A549 (cell line): ENCODE measurements around the gene FNBP1L. TPM values are rescaled to one million over a fixed set of nuclear protein-coding genes. Genes with fewer than 3 reads are reported as not detected.

Source experiments
- ATAC-seq, 2 experiments: fragments of 200-7000 bp in 1 of 2; fragments of >200 bp in 1 of 2; cut with Nextera tagmentation in 1 of 2; cut with Tn5 transposase in 1 of 2; 3 replicates each; pipeline versions ENCODE4 v1.8.0 to v1.9.1; 2018 to 2020; ENCODE audit warnings: mild to moderate bottlenecking in 1 of 2, moderate library complexity in 1 of 2
- CTCF ChIA-PET: fragments of 300-600 bp; sonication (Branson Sonifier 250); formaldehyde crosslinking; extraction: SDS; loops from one replicate; lab custom pipeline; 2021; ENCODE audit warnings: antibody characterized with exemption, inconsistent platforms; lab: Yijun Ruan, JAX
- POLR2A ChIA-PET: fragments of 350-600 bp; formaldehyde crosslinking; extraction: SDS; loops from one replicate; lab custom pipeline; 2021; ENCODE audit warnings: antibody characterized with exemption, inconsistent platforms; lab: Yijun Ruan, JAX
- DNase-seq, 2 experiments: peaks; one replicate each; pipeline versions ENCODE4 v3.0.0 to v3.0.0-alpha.2; 2011 to 2016; ENCODE audit warnings: low read depth in 1 of 2, low spot score in 1 of 2
- FAIRE-seq: peaks from 2 replicates; lab custom pipeline; 2011; peaks lifted over from hg19 to GRCh38; lab: Jason Lieb, UNC
- H3K27ac ChIP-seq, 2 experiments: fragments of >200 bp; sonication (Bioruptor Twin); formaldehyde crosslinking; 3 replicates each; pipeline ENCODE4 v1.5.1; 2016 to 2017
- H3K4me1 ChIP-seq: fragments of >200 bp; sonication (Bioruptor Twin); formaldehyde crosslinking; 3 replicates; pipeline ENCODE4 v1.6.1; 2016
- H3K4me2 ChIP-seq: fragments of >200 bp; sonication (Bioruptor Twin); formaldehyde crosslinking; 3 replicates; pipeline ENCODE4 v1.6.1; 2016
- H3K4me3 ChIP-seq: fragments of >200 bp; sonication (Bioruptor Twin); formaldehyde crosslinking; 3 replicates; pipeline ENCODE4 v1.5.1; 2016
- H3K9me3 ChIP-seq: fragments of >200 bp; sonication (Bioruptor Twin); formaldehyde crosslinking; 3 replicates; pipeline ENCODE4 v1.6.1; 2016
- CBX8 ChIP-seq: fragments of 200-600 bp; sonication (generic); IDR thresholded peaks from 2 replicates; pipeline ENCODE4 v1.6.1; 2016
- CEBPB ChIP-seq, 2 experiments: fragments of >200 bp in 1 of 2; sonication (Bioruptor Twin) in 1 of 2; formaldehyde crosslinking in 1 of 2; IDR thresholded peaks; 2 replicates each; pipeline ENCODE4 v1.6.1; 2012 to 2016
- CHD2 ChIP-seq: fragments of 150-350 bp; IDR thresholded peaks from 2 replicates; pipeline ENCODE4 v1.6.1; 2014; ENCODE audit warnings: low read length; ENCODE audit not compliant: partially characterized antibody
- EHMT2 ChIP-seq: fragments of 200-600 bp; sonication (generic); IDR thresholded peaks from 2 replicates; pipeline ENCODE4 v1.6.1; 2016; ENCODE audit warnings: antibody characterized with exemption, low read depth, mild to moderate bottlenecking, moderate library complexity
- EP300 ChIP-seq, 2 experiments: fragments of >200 bp; sonication (Bioruptor Twin); formaldehyde crosslinking; IDR thresholded peaks; 2 replicates in 1 of 2; 3 replicates in 1 of 2; pipeline ENCODE4 v1.6.1; 2016 to 2017
- FOXS1 ChIP-seq: fragments of 250-450 bp; sonication (Bioruptor Pico); IDR thresholded peaks from 2 replicates; pipeline ENCODE4 v1.5.0; 2020; ENCODE audit warnings: mild to moderate bottlenecking, moderate library complexity
- HOXB13 ChIP-seq: fragments of 250-450 bp; sonication (Bioruptor Pico); IDR thresholded peaks from 2 replicates; pipeline ENCODE4 v1.5.0; 2020; ENCODE audit warnings: low read depth, mild to moderate bottlenecking, moderate library complexity
- JUNB ChIP-seq: fragments of >200 bp; sonication (Bioruptor Twin); formaldehyde crosslinking; IDR thresholded peaks from 2 replicates; pipeline ENCODE4 v1.6.1; 2016
- KDM1A ChIP-seq: fragments of 200-600 bp; sonication (generic); IDR thresholded peaks from 2 replicates; pipeline ENCODE4 v1.6.1; 2016; ENCODE audit warnings: low read depth, mild to moderate bottlenecking
- NPAS2 ChIP-seq: fragments of 250-450 bp; sonication (Bioruptor Pico); IDR thresholded peaks from 2 replicates; pipeline ENCODE4 v1.8.0; 2022; ENCODE audit warnings: mild to moderate bottlenecking, moderate library complexity, borderline replicate concordance
- NR3C1 ChIP-seq: fragments of >200 bp; sonication (Bioruptor Twin); formaldehyde crosslinking; IDR thresholded peaks from 3 replicates; pipeline ENCODE4 v1.6.1; 2017
- PHF8 ChIP-seq: fragments of 200-600 bp; sonication (generic); IDR thresholded peaks from 2 replicates; pipeline ENCODE4 v1.6.1; 2016; ENCODE audit warnings: low read depth, mild to moderate bottlenecking, antibody characterized with exemption, moderate library complexity, borderline replicate concordance
- POLR2AphosphoS2 ChIP-seq: conservative IDR thresholded peaks from 2 replicates; pipeline ENCODE4 v1.6.1; 2012; ENCODE audit warnings: low read length, improper control_type of control experiment, inconsistent platforms
- RCOR1 ChIP-seq: fragments of 150-350 bp; IDR thresholded peaks from 2 replicates; pipeline ENCODE4 v1.6.1; 2014; ENCODE audit warnings: antibody characterized with exemption, low read length, low read depth
- RNF2 ChIP-seq: fragments of 200-600 bp; sonication (generic); IDR thresholded peaks from 2 replicates; pipeline ENCODE4 v1.6.1; 2016; ENCODE audit warnings: low read depth, mild to moderate bottlenecking, antibody characterized with exemption, moderate library complexity, borderline replicate concordance
- SREBF2 ChIP-seq: fragments of 450-650 bp; IDR thresholded peaks from 2 replicates; pipeline ENCODE4 v1.6.1; 2014; ENCODE audit warnings: mild to moderate bottlenecking, moderate library complexity
- TP53 ChIP-seq: fragments of 250-450 bp; sonication (Bioruptor Pico); IDR thresholded peaks from 2 replicates; pipeline ENCODE4 v1.5.0; 2021; ENCODE audit warnings: mild to moderate bottlenecking, moderate library complexity
- ZC3H11A ChIP-seq: fragments of 450-650 bp; IDR thresholded peaks from 2 replicates; pipeline ENCODE4 v1.6.1; 2014; ENCODE audit warnings: antibody characterized with exemption, mild to moderate bottlenecking
- WGBS: methylation state at CpG from one replicate; pipeline ENCODE4 v1.1.6; 2017; ENCODE audit errors: missing lambda C conversion rate; 5-methylcytosine and 5-hydroxymethylcytosine counted together
- polyA plus RNA-seq, 4 experiments: library from polyadenylated mRNA; depleted of rRNA in 3 of 4; stranded (reverse); fragments of >200 nt; fragmentation: RNase III in 1 of 4; extraction: RNeasy Plus Mini Kit Qiagen cat#74134 plus additional on column Dnase treatment in 1 of 4; gene quantifications; 2 replicates in 3 of 4; 3 replicates in 1 of 4; pipeline ENCODE4 v1.2.3, GENCODE V29; 2011 to 2017
- TF ChIP-seq, protein P1 (sequence below): fragments of >200 bp; sonication (Bioruptor Twin); formaldehyde crosslinking; IDR thresholded peaks from 3 replicates; pipeline ENCODE4 v1.5.1; 2016
- TF ChIP-seq, protein P2 (sequence below): fragments of 250-450 bp; sonication (Bioruptor Pico); IDR thresholded peaks from 2 replicates; pipeline ENCODE4 v1.5.0; 2020; ENCODE audit warnings: low read depth, mild to moderate bottlenecking, moderate library complexity
- TF ChIP-seq, protein P3 (sequence below): fragments of 200-600 bp; sonication (generic); IDR thresholded peaks from 2 replicates; pipeline ENCODE4 v1.6.1; 2016; ENCODE audit warnings: antibody characterized with exemption, mild to moderate bottlenecking, moderate library complexity
- TF ChIP-seq, protein P4 (sequence below): fragments of >200 bp; sonication (Bioruptor Twin); formaldehyde crosslinking; IDR thresholded peaks from 3 replicates; pipeline ENCODE4 v1.6.1; 2016

Gene FNBP1L
- polyA plus RNA-seq, 2 of the 4 experiments (the other 2 are of a cell fraction) = 19.8 to 42.3 TPM

DNA sequence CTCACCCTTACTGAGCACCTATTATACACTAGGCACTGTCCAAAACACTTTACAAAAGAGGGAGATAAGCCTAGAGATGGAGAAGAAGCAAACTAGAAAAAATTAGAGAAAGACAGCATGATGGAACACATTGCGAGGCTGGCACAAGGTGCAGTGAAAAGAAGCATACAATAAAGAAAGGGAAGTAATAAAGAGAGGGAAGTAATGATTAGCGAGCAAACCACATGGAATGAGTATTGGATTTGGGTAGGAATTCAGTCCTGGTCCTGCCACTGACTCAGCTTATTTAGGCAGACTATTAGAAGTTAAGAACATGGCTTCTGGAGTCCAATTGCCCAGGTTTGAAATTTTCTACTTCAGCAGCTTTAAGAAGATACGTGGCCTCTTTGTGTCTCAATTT is 32.6 kb upstream of the FNBP1L start:
- Histone ChIP-seq H3K4me1 (no peaks in the 10 kb centered on the region), H3K4me2 (no peak overlapping the region), H3K4me3 (no peak overlapping the region), H3K9me3 (no peaks in the 10 kb centered on the region), H3K27ac (no peak overlapping the region)
- FAIRE-seq (no peak), DNase-seq (no peak), ATAC-seq (no peak)
- CTCF ChIA-PET = no interaction called here
- TF ChIP-seq NPAS2 = no peak
- no peak for TF ChIP-seq CBX8
- TF ChIP-seq, protein P1, sequence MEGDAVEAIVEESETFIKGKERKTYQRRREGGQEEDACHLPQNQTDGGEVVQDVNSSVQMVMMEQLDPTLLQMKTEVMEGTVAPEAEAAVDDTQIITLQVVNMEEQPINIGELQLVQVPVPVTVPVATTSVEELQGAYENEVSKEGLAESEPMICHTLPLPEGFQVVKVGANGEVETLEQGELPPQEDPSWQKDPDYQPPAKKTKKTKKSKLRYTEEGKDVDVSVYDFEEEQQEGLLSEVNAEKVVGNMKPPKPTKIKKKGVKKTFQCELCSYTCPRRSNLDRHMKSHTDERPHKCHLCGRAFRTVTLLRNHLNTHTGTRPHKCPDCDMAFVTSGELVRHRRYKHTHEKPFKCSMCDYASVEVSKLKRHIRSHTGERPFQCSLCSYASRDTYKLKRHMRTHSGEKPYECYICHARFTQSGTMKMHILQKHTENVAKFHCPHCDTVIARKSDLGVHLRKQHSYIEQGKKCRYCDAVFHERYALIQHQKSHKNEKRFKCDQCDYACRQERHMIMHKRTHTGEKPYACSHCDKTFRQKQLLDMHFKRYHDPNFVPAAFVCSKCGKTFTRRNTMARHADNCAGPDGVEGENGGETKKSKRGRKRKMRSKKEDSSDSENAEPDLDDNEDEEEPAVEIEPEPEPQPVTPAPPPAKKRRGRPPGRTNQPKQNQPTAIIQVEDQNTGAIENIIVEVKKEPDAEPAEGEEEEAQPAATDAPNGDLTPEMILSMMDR = no peak
- no peak for TF ChIP-seq RCOR1
- no peak for TF ChIP-seq JUNB
- TF ChIP-seq, protein P2, sequence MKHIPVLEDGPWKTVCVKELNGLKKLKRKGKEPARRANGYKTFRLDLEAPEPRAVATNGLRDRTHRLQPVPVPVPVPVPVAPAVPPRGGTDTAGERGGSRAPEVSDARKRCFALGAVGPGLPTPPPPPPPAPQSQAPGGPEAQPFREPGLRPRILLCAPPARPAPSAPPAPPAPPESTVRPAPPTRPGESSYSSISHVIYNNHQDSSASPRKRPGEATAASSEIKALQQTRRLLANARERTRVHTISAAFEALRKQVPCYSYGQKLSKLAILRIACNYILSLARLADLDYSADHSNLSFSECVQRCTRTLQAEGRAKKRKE (CRISPR knock-in tag) = no peak
- no peak for TF ChIP-seq NR3C1
- TF ChIP-seq EHMT2 = no peak
- no peak for TF ChIP-seq TP53 (CRISPR knock-in tag)
- TF ChIP-seq, protein P3, sequence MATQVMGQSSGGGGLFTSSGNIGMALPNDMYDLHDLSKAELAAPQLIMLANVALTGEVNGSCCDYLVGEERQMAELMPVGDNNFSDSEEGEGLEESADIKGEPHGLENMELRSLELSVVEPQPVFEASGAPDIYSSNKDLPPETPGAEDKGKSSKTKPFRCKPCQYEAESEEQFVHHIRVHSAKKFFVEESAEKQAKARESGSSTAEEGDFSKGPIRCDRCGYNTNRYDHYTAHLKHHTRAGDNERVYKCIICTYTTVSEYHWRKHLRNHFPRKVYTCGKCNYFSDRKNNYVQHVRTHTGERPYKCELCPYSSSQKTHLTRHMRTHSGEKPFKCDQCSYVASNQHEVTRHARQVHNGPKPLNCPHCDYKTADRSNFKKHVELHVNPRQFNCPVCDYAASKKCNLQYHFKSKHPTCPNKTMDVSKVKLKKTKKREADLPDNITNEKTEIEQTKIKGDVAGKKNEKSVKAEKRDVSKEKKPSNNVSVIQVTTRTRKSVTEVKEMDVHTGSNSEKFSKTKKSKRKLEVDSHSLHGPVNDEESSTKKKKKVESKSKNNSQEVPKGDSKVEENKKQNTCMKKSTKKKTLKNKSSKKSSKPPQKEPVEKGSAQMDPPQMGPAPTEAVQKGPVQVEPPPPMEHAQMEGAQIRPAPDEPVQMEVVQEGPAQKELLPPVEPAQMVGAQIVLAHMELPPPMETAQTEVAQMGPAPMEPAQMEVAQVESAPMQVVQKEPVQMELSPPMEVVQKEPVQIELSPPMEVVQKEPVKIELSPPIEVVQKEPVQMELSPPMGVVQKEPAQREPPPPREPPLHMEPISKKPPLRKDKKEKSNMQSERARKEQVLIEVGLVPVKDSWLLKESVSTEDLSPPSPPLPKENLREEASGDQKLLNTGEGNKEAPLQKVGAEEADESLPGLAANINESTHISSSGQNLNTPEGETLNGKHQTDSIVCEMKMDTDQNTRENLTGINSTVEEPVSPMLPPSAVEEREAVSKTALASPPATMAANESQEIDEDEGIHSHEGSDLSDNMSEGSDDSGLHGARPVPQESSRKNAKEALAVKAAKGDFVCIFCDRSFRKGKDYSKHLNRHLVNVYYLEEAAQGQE = no peak
- TF ChIP-seq CHD2 = no peak
- TF ChIP-seq KDM1A = no peak
- no peak for TF ChIP-seq FOXS1 (CRISPR knock-in tag)
- TF ChIP-seq SREBF2 = no peak
- no peak for TF ChIP-seq RNF2
- no peak for TF ChIP-seq ZC3H11A
- no peak for TF ChIP-seq EP300 (IDR thresholded peaks at IDR 0.05)
- no peak for TF ChIP-seq POLR2AphosphoS2
- POLR2A ChIA-PET = no interaction called here
- 77% methylated on average over 3 of the region's 3 CpGs for WGBS

DNA sequence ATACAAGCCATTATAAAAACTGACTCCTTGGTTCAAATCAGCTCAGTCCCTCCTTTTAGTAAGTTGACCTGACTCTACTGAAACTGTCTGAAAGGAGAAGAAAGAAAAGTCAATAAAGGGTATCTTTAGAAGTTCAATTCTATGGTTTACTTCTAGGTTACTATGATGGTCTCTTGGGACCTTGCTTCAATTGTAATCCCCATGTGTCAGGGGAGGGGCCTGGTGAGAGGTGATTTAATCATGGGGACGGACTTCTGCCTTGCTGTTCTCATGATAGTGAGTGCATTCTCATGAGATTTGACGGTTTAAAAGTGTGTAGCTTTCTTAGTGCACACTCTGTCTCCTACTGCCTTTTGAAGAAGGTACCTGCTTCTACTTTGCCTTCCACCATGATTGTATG is 31.7 kb upstream of the FNBP1L start:
- Histone ChIP-seq H3K4me1 (no peaks in the 10 kb centered on the region), H3K4me2 (no peak overlapping the region), H3K4me3 (no peak overlapping the region), H3K9me3 (no peaks in the 10 kb centered on the region), H3K27ac (no peak overlapping the region)
- DNase-seq (no peak), FAIRE-seq (no peak), ATAC-seq (no peak)
- ChIA-PET CTCF (no interaction called here), POLR2A (no interaction called here)
- 70% methylated on average over 2 of the region's 2 CpGs for WGBS
- no peak for TF ChIP-seq CEBPB (IDR thresholded peaks at IDR 0.05)
- no peak for TF ChIP-seq JUNB

DNA sequence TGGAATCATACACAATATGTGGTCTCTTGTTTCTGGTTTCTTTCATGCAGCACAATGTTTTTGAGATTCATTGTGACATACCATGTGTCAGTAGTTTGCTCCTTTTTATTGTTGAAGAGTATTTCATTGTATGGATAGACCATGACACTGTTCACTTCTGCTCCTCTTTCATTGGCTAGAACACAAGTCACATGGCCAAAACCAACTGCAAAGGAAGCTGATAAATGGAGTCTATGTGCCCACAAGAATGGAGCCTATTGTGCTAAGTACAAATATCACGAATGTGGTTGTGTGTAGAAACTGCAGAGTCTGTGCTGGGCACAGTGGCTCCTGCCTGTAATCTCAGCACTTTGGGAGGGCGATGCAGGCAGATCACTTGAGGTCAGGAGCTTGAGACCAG is 28.6 kb upstream of the FNBP1L start:
- FAIRE-seq = no peak
- Histone ChIP-seq H3K27ac (no peak overlapping the region), H3K4me3 (no peak overlapping the region), H3K9me3 (no peaks in the 10 kb centered on the region), H3K4me2 (no peak overlapping the region), H3K4me1 (no peaks in the 10 kb centered on the region)
- DNase-seq = no peak
- ChIA-PET CTCF (no interaction called here), POLR2A (no interaction called here)
- WGBS = 82% methylated on average over 2 of the region's 2 CpGs
- TF ChIP-seq RNF2 (no peak), HOXB13 (CRISPR knock-in tag) (no peak), PHF8 (no peak)
- TF ChIP-seq, protein P4, sequence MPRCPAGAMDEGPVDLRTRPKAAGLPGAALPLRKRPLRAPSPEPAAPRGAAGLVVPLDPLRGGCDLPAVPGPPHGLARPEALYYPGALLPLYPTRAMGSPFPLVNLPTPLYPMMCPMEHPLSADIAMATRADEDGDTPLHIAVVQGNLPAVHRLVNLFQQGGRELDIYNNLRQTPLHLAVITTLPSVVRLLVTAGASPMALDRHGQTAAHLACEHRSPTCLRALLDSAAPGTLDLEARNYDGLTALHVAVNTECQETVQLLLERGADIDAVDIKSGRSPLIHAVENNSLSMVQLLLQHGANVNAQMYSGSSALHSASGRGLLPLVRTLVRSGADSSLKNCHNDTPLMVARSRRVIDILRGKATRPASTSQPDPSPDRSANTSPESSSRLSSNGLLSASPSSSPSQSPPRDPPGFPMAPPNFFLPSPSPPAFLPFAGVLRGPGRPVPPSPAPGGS = no peak
- ATAC-seq = no peak
